Activated CD4-positive, alpha-beta T cell treated with anti-CD3 and anti-CD28 coated beads for 24 hours (primary cell): ENCODE data around the gene DPP6.
"Not testable (repeated sequence)": the region's sequence is repeated elsewhere in the genome, so short reads cannot be mapped to it uniquely, and the experiment has no call there.

Experiments used
- DNase-seq, 2 donors: peaks; one replicate each; pipeline ENCODE4 v3.0.0-alpha.2; 2020; ENCODE audit warnings: low read depth in 2 of 2

The DPP6 gene

GRCh38 chr7:154051643-154052529, at the start of gene DPP6:
DPP6 (plus strand) TSS chr7:154052398.
- not testable (repeated sequence) for DNase-seq

- DNase-seq: not testable (repeated sequence)
Observed at GRCh38 chr7:154009423-154009911, 42.7 kb upstream of the DPP6 start.

- not testable (repeated sequence) for DNase-seq
Observed at GRCh38 chr7:154010726-154011568, 41.3 kb upstream of the DPP6 start.

- not testable (repeated sequence) for DNase-seq
Observed at GRCh38 chr7:154012800-154013199, 39.4 kb upstream of the DPP6 start.

- DNase-seq: not testable (repeated sequence)
Observed at GRCh38 chr7:154015636-154016035, 36.6 kb upstream of the DPP6 start.

- DNase-seq: not testable (repeated sequence)
Observed at GRCh38 chr7:154018354-154018753, 33.8 kb upstream of the DPP6 start.

- DNase-seq: not testable (repeated sequence)
Observed at GRCh38 chr7:154027805-154028204, 24.4 kb upstream of the DPP6 start.

- DNase-seq: not testable (repeated sequence)
Observed at GRCh38 chr7:154030476-154031080, 21.6 kb upstream of the DPP6 start.

- peak in 1 of 2 donors; percentile 23 for DNase-seq
Observed at GRCh38 chr7:154039466-154040165, 12.6 kb upstream of the DPP6 start.

GRCh38 chr7:154050394-154050793, 1.8 kb upstream of the DPP6 start:
- DNase-seq: not testable (repeated sequence)

GRCh38 chr7:154051006-154051642, 1.1 kb upstream of the DPP6 start:
- DNase-seq: not testable (repeated sequence)

GRCh38 chr7:154052530-154053252, 493 bp downstream of the DPP6 start:
- not testable (repeated sequence) for DNase-seq

- DNase-seq: not testable (repeated sequence)
Observed at GRCh38 chr7:154053466-154054312, 1.5 kb downstream of the DPP6 start.

- DNase-seq: not testable (repeated sequence)
Observed at GRCh38 chr7:154054664-154055063, 2.5 kb downstream of the DPP6 start.

- DNase-seq: not testable (repeated sequence)
Observed at GRCh38 chr7:154055491-154056106, 3.4 kb downstream of the DPP6 start.

- DNase-seq: not testable (repeated sequence)
Observed at GRCh38 chr7:154058783-154059182, 6.6 kb downstream of the DPP6 start.

- DNase-seq: not testable (repeated sequence)
Observed at GRCh38 chr7:154060551-154060950, 8.4 kb downstream of the DPP6 start.

- DNase-seq: not testable (repeated sequence)
Observed at GRCh38 chr7:154071833-154072232, 19.6 kb downstream of the DPP6 start.
